ENCODE measurements around the gene PSMB3. TPM values are rescaled to one million over a fixed set of nuclear protein-coding genes. Genes with fewer than 3 reads are reported as not detected.

Gene PSMB3
- total and polyA plus RNA-seq, 7 donors, result 135 to 280 (median 198) TPM

DNA sequence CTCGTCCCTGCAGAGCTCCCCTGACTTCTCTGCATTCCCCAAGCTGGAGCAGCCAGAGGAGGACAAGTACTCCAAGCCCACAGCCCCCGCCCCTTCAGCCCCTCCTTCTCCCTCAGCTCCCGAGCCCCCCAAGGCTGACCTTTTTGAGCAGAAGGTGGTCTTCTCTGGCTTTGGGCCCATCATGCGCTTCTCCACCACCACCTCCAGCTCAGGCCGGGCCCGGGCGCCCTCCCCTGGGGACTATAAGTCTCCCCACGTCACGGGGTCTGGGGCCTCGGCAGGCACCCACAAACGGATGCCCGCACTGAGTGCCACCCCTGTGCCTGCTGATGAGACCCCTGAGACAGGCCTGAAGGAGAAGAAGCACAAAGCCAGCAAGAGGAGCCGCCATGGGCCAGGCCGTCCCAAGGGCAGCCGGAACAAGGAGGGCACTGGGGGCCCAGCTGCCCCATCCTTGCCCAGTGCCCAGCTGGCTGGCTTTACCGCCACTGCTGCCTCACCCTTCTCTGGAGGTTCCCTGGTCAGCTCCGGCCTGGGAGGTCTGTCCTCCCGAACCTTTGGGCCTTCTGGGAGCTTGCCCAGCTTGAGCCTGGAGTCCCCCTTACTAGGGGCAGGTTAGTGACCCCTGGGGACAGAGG is 36.1 kb upstream of the PSMB3 start:
- Histone ChIP-seq H3K4me1 (no peaks in the 10 kb centered on the region), H3K4me3 (no peak overlapping the region), H3K27ac (no peak overlapping the region), H3K27me3 (no peaks in the 10 kb centered on the region), H3K36me3 (peaks cover 36 to 100% (median 55%) of the 10 kb centered on the region in 4 donors), H3K9me3 (no peaks in the 10 kb centered on the region)
- DNase-seq, result no peak
- no peak for TF ChIP-seq POLR2A (IDR thresholded peaks at IDR 0.05)
- TF ChIP-seq EP300 (IDR thresholded peaks at IDR 0.05), result no peak
- TF ChIP-seq POLR2AphosphoS5 (IDR thresholded peaks at IDR 0.05), result no peak
- TF ChIP-seq, protein P1, sequence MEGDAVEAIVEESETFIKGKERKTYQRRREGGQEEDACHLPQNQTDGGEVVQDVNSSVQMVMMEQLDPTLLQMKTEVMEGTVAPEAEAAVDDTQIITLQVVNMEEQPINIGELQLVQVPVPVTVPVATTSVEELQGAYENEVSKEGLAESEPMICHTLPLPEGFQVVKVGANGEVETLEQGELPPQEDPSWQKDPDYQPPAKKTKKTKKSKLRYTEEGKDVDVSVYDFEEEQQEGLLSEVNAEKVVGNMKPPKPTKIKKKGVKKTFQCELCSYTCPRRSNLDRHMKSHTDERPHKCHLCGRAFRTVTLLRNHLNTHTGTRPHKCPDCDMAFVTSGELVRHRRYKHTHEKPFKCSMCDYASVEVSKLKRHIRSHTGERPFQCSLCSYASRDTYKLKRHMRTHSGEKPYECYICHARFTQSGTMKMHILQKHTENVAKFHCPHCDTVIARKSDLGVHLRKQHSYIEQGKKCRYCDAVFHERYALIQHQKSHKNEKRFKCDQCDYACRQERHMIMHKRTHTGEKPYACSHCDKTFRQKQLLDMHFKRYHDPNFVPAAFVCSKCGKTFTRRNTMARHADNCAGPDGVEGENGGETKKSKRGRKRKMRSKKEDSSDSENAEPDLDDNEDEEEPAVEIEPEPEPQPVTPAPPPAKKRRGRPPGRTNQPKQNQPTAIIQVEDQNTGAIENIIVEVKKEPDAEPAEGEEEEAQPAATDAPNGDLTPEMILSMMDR (IDR thresholded peaks at IDR 0.05), result no peak
- WGBS, 2 donors, result 94 to 95% methylated on average over 18 of the region's 18 CpGs
- intact Hi-C loops (cut with DNase I), result no loop called here

DNA sequence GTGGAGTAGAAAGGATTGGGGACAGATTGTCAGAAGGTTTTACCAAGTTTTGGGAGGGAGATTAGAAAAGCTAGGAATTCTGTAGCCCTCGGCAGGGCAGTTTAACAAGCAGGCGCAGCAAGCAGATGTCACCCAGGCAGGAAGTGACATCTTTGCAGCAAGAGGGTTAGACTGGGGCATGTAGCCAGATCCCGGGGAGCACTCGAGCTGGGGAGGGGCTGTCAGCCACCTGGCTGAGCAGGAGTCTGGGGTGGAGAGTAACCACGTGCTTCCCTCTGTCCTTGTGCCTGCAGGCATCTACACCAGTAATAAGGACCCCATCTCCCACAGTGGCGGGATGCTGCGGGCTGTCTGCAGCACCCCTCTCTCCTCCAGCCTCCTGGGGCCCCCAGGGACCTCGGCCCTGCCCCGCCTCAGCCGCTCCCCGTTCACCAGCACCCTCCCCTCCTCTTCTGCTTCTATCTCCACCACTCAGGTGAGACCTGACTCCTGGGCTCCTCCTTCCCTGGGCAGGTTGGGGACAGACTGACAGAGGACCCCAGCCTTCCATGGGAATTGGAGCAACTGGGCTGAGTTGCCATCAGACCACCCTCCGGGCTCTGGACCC is 35.3 kb upstream of the PSMB3 start:
- 73 to 75% methylated on average over 12 of the region's 12 CpGs for WGBS, 2 donors
- TF ChIP-seq POLR2AphosphoS5 (IDR thresholded peaks at IDR 0.05), result no peak
- TF ChIP-seq, protein P1 (IDR thresholded peaks at IDR 0.05), result no peak
- no peak for TF ChIP-seq EP300 (IDR thresholded peaks at IDR 0.05)
- TF ChIP-seq POLR2A (IDR thresholded peaks at IDR 0.05), result no peak
- intact Hi-C loops (cut with DNase I), result no loop called here
- Histone ChIP-seq H3K9me3 (no peaks in the 10 kb centered on the region), H3K36me3 (peaks cover 43 to 100% (median 54%) of the 10 kb centered on the region in 4 donors), H3K4me1 (no peaks in the 10 kb centered on the region), H3K27me3 (no peaks in the 10 kb centered on the region), H3K27ac (no peak overlapping the region), H3K4me3 (no peak overlapping the region)
- DNase-seq, result no peak

DNA sequence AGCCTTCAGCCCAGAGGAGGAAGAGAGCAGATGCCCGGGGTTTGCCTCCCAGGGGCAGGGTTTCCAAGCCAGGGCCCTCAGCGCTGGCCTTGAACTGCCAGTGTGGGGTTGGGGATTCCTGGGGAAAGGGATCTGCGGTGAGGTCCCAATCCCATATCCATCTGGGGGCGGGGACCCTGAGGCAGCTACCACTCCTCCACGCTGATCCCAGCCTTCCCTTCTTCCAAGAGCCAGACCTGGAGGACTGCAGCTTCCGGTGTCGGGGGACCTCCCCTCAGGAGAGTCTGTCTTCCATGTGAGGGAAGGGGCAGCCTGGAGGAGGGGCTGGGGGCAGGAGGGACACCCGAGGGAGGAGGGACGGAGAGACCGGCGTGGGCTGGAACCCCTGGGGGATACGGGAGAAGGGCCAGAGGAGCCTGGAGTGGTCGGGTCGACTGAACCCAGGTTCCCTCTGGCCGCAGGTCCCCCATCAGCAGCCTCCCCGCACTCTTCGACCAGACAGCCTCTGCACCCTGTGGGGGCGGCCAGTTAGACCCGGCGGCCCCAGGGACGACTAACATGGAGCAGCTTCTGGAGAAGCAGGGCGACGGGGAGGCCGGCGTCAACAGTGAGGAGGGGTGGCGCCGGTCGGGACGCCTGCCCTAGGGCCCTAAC is 33.1 kb upstream of the PSMB3 start:
- Histone ChIP-seq H3K4me3 (no peak overlapping the region), H3K27ac (peak overlapping the region in 1 of 4 donors; percentile 4), H3K4me1 (peaks cover 0 to 6% (median 3%) of the 10 kb centered on the region in 4 donors), H3K27me3 (no peaks in the 10 kb centered on the region), H3K36me3 (peaks cover 43 to 88% (median 49%) of the 10 kb centered on the region in 4 donors), H3K9me3 (no peaks in the 10 kb centered on the region)
- TF ChIP-seq POLR2A (IDR thresholded peaks at IDR 0.05) (no peak), POLR2AphosphoS5 (IDR thresholded peaks at IDR 0.05) (no peak)
- TF ChIP-seq, protein P1 (IDR thresholded peaks at IDR 0.05), result no peak
- no peak for DNase-seq
- intact Hi-C loops (cut with DNase I), result no loop called here
- 93 to 94% methylated on average over 29 of the region's 29 CpGs for WGBS, 2 donors

DNA sequence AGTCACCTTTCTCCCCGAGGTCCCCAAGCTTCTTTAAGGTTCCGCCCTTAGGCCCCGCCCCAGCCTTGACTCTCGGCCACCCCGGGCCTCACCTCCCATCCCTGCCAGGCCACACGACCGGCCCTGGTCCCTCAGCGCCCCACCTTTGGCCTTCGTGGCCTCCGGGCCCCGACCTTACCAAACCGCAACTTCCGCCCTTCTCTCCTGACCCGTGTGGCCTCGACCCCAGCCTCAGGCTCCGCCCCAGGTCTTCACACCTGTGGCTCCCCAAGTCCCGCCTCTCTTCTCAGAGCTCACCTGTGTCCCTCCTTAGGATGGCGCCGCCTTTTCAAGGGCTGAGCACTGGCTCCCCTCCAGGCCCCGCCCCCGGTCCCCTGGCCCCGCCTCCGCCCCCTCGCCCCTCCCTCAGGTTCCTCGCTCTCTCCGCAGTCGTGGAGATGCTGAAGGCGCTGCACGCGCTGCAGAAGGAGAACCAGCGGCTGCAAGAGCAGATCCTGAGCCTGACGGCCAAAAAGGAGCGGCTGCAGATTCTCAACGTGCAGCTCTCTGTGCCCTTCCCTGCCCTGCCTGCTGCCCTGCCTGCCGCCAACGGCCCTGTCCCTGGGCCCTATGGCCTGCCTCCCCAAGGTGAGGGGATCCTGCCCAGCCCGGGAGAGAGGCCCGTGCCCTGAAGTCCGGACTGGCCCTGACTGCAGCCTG is 32.4 kb upstream of the PSMB3 start:
- intact Hi-C loops (cut with DNase I), result no loop called here
- no peak overlapping the region for H3K4me3 ChIP-seq
- DNase-seq, result no peak
- peaks cover 0 to 11% (median 10%) of the 10 kb centered on the region in 4 donors for H3K4me1 ChIP-seq
- H3K36me3 ChIP-seq, result peaks cover 43 to 82% (median 49%) of the 10 kb centered on the region in 4 donors
- no peaks in the 10 kb centered on the region for H3K27me3 ChIP-seq
- 68 to 83% methylated on average over 39 of the region's 39 CpGs for WGBS, 2 donors
- H3K27ac ChIP-seq, result peak overlapping the region in 1 of 4 donors; percentile 1
- TF ChIP-seq, protein P1 (IDR thresholded peaks at IDR 0.05), result no peak
- TF ChIP-seq POLR2AphosphoS5 (IDR thresholded peaks at IDR 0.05) (no peak), POLR2A (IDR thresholded peaks at IDR 0.05) (no peak), EP300 (IDR thresholded peaks at IDR 0.05) (no peak)
- no peaks in the 10 kb centered on the region for H3K9me3 ChIP-seq
